ENCODE measurements around the gene CEP192.
"Not testable (repeated sequence)": the region's sequence is repeated elsewhere in the genome, so short reads cannot be mapped to it uniquely, and the experiment has no call there.

Gene CEP192

GRCh38 chr18:12990967-12991820 lies at the start of gene CEP192:
TSS of gene CEP192 (plus strand) at chr18:12991362. CDS start at chr18:12999425, 8,063 bp downstream.
- peak; percentile 89 for DNase-seq

- no peak for DNase-seq
These were observed 47.9 kb upstream of the CEP192 start for GRCh38 chr18:12943215-12943614.

- no peak for DNase-seq
These were observed 46.5 kb upstream of the CEP192 start for GRCh38 chr18:12944709-12945108.

GRCh38 chr18:12946549-12947284 lies 44.4 kb upstream of the CEP192 start:
- DNase-seq, result no peak

GRCh38 chr18:12947285-12948049 lies 43.7 kb upstream of the CEP192 start, which contains the start of gene SEH1L:
TSS of gene SEH1L (plus strand) at chr18:12948011. CDS start at chr18:12948122, 111 bp downstream.
- DNase-seq, result peak; percentile 94

- DNase-seq, result peak; percentile 80
These were observed 42.9 kb upstream of the CEP192 start for GRCh38 chr18:12948050-12948804.

- DNase-seq, result no peak
These were observed 32.7 kb upstream of the CEP192 start for GRCh38 chr18:12958478-12958877.

- DNase-seq, result no peak
These were observed 30.8 kb upstream of the CEP192 start for GRCh38 chr18:12960395-12960794.

GRCh38 chr18:12960853-12961397 lies 30.2 kb upstream of the CEP192 start:
- DNase-seq, result no peak

- no peak for DNase-seq
These were observed 28.1 kb upstream of the CEP192 start for GRCh38 chr18:12963069-12963468.

- DNase-seq, result no peak
These were observed 23.0 kb upstream of the CEP192 start for GRCh38 chr18:12968115-12968514.

GRCh38 chr18:12968619-12969018 lies 22.5 kb upstream of the CEP192 start:
- no peak for DNase-seq

- DNase-seq, result no peak
These were observed 17.5 kb upstream of the CEP192 start for GRCh38 chr18:12973562-12974213.

- no peak for DNase-seq
These were observed 15.7 kb upstream of the CEP192 start for GRCh38 chr18:12975488-12975887.

- DNase-seq, result no peak
These were observed 14.9 kb upstream of the CEP192 start for GRCh38 chr18:12976305-12976704.

GRCh38 chr18:12980065-12980464 lies 11.1 kb upstream of the CEP192 start:
- DNase-seq, result not testable (repeated sequence)

GRCh38 chr18:12989397-12990122 lies 1.6 kb upstream of the CEP192 start:
- no peak for DNase-seq

GRCh38 chr18:12990123-12990475 lies 1.1 kb upstream of the CEP192 start:
- no peak for DNase-seq

GRCh38 chr18:12990641-12990966 lies 558 bp upstream of the CEP192 start:
- no peak for DNase-seq

- no peak for DNase-seq
These were observed 638 bp downstream of the CEP192 start for GRCh38 chr18:12991821-12992179.

- no peak for DNase-seq
These were observed 2.3 kb downstream of the CEP192 start for GRCh38 chr18:12993439-12993838.
